Measurements from ENCODE around the gene MCM3.

DNA sequence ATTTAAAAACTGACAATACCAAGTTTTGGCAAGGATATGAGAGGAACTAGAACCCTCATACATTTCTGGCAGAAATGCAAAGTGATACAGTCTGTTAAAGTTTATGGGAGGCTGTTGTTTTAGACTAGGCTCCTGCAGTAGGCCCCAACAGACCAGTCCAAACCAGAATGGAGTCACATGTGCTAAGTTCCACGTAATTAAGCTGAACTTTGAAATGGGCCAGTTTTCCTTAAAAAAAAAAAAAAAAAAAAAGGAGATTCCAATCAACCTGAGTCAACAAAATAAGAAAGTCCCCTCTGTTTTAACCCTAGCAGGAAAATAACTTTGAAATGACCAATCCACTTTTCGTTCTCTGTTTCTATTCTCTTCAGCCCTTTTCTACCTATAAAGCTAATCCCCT, 66.8 kb downstream of the MCM3 start:
- TF ChIP-seq, protein P1, sequence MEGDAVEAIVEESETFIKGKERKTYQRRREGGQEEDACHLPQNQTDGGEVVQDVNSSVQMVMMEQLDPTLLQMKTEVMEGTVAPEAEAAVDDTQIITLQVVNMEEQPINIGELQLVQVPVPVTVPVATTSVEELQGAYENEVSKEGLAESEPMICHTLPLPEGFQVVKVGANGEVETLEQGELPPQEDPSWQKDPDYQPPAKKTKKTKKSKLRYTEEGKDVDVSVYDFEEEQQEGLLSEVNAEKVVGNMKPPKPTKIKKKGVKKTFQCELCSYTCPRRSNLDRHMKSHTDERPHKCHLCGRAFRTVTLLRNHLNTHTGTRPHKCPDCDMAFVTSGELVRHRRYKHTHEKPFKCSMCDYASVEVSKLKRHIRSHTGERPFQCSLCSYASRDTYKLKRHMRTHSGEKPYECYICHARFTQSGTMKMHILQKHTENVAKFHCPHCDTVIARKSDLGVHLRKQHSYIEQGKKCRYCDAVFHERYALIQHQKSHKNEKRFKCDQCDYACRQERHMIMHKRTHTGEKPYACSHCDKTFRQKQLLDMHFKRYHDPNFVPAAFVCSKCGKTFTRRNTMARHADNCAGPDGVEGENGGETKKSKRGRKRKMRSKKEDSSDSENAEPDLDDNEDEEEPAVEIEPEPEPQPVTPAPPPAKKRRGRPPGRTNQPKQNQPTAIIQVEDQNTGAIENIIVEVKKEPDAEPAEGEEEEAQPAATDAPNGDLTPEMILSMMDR (IDR thresholded peaks at IDR 0.05; ENCODE audit: low read depth, low read length, missing input control) = no peak
- TF ChIP-seq GABPA (IDR thresholded peaks at IDR 0.05 in 1 of 2, conservative IDR thresholded peaks at IDR 0.05 in 1 of 2) = no peak
- no peak for TF ChIP-seq HNF4A (conservative IDR thresholded peaks at IDR 0.05)
- TF ChIP-seq, protein P2, sequence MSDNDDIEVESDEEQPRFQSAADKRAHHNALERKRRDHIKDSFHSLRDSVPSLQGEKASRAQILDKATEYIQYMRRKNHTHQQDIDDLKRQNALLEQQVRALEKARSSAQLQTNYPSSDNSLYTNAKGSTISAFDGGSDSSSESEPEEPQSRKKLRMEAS (IDR thresholded peaks at IDR 0.05) = no peak
- TF ChIP-seq TAF1 (conservative IDR thresholded peaks at IDR 0.05) = no peak
- TF ChIP-seq RAD21 (IDR thresholded peaks at IDR 0.05) = no peak
- TF ChIP-seq SP1 (IDR thresholded peaks at IDR 0.05) = no peak
- TF ChIP-seq, protein P3, sequence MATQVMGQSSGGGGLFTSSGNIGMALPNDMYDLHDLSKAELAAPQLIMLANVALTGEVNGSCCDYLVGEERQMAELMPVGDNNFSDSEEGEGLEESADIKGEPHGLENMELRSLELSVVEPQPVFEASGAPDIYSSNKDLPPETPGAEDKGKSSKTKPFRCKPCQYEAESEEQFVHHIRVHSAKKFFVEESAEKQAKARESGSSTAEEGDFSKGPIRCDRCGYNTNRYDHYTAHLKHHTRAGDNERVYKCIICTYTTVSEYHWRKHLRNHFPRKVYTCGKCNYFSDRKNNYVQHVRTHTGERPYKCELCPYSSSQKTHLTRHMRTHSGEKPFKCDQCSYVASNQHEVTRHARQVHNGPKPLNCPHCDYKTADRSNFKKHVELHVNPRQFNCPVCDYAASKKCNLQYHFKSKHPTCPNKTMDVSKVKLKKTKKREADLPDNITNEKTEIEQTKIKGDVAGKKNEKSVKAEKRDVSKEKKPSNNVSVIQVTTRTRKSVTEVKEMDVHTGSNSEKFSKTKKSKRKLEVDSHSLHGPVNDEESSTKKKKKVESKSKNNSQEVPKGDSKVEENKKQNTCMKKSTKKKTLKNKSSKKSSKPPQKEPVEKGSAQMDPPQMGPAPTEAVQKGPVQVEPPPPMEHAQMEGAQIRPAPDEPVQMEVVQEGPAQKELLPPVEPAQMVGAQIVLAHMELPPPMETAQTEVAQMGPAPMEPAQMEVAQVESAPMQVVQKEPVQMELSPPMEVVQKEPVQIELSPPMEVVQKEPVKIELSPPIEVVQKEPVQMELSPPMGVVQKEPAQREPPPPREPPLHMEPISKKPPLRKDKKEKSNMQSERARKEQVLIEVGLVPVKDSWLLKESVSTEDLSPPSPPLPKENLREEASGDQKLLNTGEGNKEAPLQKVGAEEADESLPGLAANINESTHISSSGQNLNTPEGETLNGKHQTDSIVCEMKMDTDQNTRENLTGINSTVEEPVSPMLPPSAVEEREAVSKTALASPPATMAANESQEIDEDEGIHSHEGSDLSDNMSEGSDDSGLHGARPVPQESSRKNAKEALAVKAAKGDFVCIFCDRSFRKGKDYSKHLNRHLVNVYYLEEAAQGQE (IDR thresholded peaks at IDR 0.05) = no peak
- TF ChIP-seq JUND (IDR thresholded peaks at IDR 0.05) = no peak

Data from liver (tissue), 3 donors.